ENCODE data around the gene TTLL3. TPM values are rescaled to one million over a fixed set of nuclear protein-coding genes. Genes with fewer than 3 reads are reported as not detected.

Gene TTLL3
- total and polyA plus RNA-seq, 2 of the 8 experiments (the other 6 are each of a cell fraction or from before 2014, with no cell fraction given) = 5.9 to 8.9 TPM

- no peak for TF ChIP-seq E2F6 (IDR thresholded peaks at IDR 0.05)
- no peak for TF ChIP-seq FOSL1 (IDR thresholded peaks at IDR 0.05; ENCODE audit: insufficient read depth, low read depth, low read length)
- TF ChIP-seq BCL11A (IDR thresholded peaks at IDR 0.05; ENCODE audit: low read depth in 2 of 2, low read length in 2 of 2) = no peak
- no peak for TF ChIP-seq SIRT6 (IDR thresholded peaks at IDR 0.05; ENCODE audit: low read length)
- TF ChIP-seq CHD7 (IDR thresholded peaks at IDR 0.05; ENCODE audit: insufficient replicate concordance, low read length) = no peak
- TF ChIP-seq CEBPB (IDR thresholded peaks at IDR 0.05; ENCODE audit: low read depth, low read length) = no peak
- no peak for TF ChIP-seq CBX5 (IDR thresholded peaks at IDR 0.05; ENCODE audit: low read depth, low read length)
Measured at GRCh38 chr3:9803494-9803893, 6.6 kb upstream of the TTLL3 start (continued).

Data from H1 (cell line).